Naive B cell (primary cell): ENCODE data around the gene CDH5. TPM values are rescaled to one million over a fixed set of nuclear protein-coding genes. Genes with fewer than 3 reads are reported as not detected.
A peak's percentile ranks its signal among the peaks of the same experiment; 100 is the strongest.

Source experiments
- ATAC-seq, 2 donors: fragments of 150-1000 bp; cut with Tn5 transposase; 2 replicates each; pipeline ENCODE4 v1.10.0; 2021; ENCODE audit warnings: low read depth in 2 of 2, mild to moderate bottlenecking in 2 of 2, moderate library complexity in 2 of 2
- DNase-seq: peaks from one replicate; pipeline ENCODE4 v3.0.0; 2022
- H3K27ac Mint-ChIP-seq, 6 donors: one replicate each; pipeline ENCODE4 v1.8.0; 2020 to 2022; ENCODE audit warnings: mild to moderate bottlenecking in 6 of 6, mixed read lengths in 6 of 6, moderate library complexity in 5 of 6, inconsistent platforms in 2 of 6
- H3K27me3 Mint-ChIP-seq, 3 donors: one replicate each; pipeline ENCODE4 v1.8.0; 2021 to 2022; ENCODE audit warnings: mixed read lengths in 3 of 3, mild to moderate bottlenecking in 1 of 3
- H3K36me3 Mint-ChIP-seq, 2 donors: one replicate each; pipeline ENCODE4 v1.8.0; 2020 to 2022; ENCODE audit warnings: mixed read lengths in 2 of 2, inconsistent platforms in 1 of 2, mild to moderate bottlenecking in 1 of 2
- H3K4me1 Mint-ChIP-seq, 3 donors: one replicate each; pipeline ENCODE4 v1.8.0; 2020 to 2022; ENCODE audit warnings: mixed read lengths in 3 of 3, inconsistent platforms in 1 of 3, mild to moderate bottlenecking in 1 of 3, moderate library complexity in 1 of 3
- H3K4me3 Mint-ChIP-seq, 8 donors: one replicate each; pipeline ENCODE4 v1.8.0; 2020 to 2022; ENCODE audit warnings: mild to moderate bottlenecking in 8 of 8, mixed read lengths in 8 of 8, moderate library complexity in 8 of 8, inconsistent platforms in 2 of 8
- H3K9me3 Mint-ChIP-seq, 7 donors: one replicate each; pipeline ENCODE4 v1.8.0; 2020 to 2022; ENCODE audit warnings: mixed read lengths in 7 of 7, mild to moderate bottlenecking in 5 of 7, inconsistent platforms in 2 of 7, moderate library complexity in 1 of 7
- polyA plus RNA-seq, 6 donors: library from polyadenylated mRNA; unstranded; fragments of 300-500 nt; fragmentation: Illumina TruSeq; gene quantifications; one replicate each; pipeline ENCODE4 v1.2.3, GENCODE V29; 2021; ENCODE audit warnings: low read depth in 6 of 6

The CDH5 gene
- polyA plus RNA-seq, 6 donors from 2014 or later: not detected

DNA sequence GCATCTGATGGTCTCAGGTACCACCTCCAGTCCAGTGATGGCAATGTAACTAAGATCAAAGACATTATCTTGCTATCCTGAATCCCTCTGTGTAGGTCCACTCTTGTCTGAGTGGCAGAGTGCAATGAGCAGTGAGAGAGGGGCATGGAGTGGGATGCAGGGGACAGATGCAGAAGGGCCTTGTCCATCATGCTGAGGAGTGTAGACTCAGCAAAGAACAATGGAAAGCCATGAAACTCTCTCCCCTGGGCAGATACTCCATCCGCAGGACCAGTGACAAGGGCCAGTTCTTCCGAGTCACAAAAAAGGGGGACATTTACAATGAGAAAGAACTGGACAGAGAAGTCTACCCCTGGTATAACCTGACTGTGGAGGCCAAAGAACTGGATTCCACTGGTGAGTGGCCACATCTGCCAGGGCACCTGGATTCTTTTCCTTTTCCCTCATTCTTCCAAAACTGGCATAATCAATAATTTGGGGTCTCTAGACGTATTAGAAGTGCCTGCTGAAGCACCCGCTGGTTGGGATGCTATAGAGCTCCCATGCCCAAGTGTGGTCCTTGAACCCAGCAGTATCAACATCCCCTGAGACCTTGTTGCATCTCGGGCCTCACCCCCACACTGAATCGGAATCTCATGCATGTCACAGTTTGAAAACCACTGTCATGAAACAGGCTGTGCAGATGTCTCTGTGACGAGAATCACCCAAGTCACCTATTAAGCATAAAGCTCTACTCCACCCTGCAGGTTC lies 29.5 kb downstream of the CDH5 start:
- no peak for ATAC-seq
- DNase-seq: no peak
- Mint-ChIP-seq H3K4me3 (no peak overlapping the region), H3K27me3 (peaks cover 5 to 31% (median 27%) of the 10 kb centered on the region in 3 donors), H3K36me3 (no peaks in the 10 kb centered on the region), H3K4me1 (no peaks in the 10 kb centered on the region), H3K27ac (peak overlapping the region in 2 of 6 donors; percentile 34 to 52), H3K9me3 (no peaks in the 10 kb centered on the region)

- no peak overlapping the region for H3K27ac Mint-ChIP-seq
- DNase-seq: no peak
- H3K4me1 Mint-ChIP-seq: no peaks in the 10 kb centered on the region
- H3K4me3 Mint-ChIP-seq: no peak overlapping the region
- ATAC-seq: no peak
- peaks cover 8 to 37% (median 27%) of the 10 kb centered on the region in 3 donors for H3K27me3 Mint-ChIP-seq
- H3K36me3 Mint-ChIP-seq: no peaks in the 10 kb centered on the region
- H3K9me3 Mint-ChIP-seq: no peaks in the 10 kb centered on the region
Observed at GRCh38 chr16:66397736-66398433, 31.4 kb downstream of the CDH5 start.

- H3K36me3 Mint-ChIP-seq: no peaks in the 10 kb centered on the region
- H3K27ac Mint-ChIP-seq: no peak overlapping the region
- H3K27me3 Mint-ChIP-seq: peaks cover 8 to 44% (median 33%) of the 10 kb centered on the region in 3 donors
- no peaks in the 10 kb centered on the region for H3K4me1 Mint-ChIP-seq
- ATAC-seq (no peak), DNase-seq (no peak)
- H3K4me3 Mint-ChIP-seq: no peak overlapping the region
- H3K9me3 Mint-ChIP-seq: no peaks in the 10 kb centered on the region
Observed at GRCh38 chr16:66399031-66399430, 32.5 kb downstream of the CDH5 start.

DNA sequence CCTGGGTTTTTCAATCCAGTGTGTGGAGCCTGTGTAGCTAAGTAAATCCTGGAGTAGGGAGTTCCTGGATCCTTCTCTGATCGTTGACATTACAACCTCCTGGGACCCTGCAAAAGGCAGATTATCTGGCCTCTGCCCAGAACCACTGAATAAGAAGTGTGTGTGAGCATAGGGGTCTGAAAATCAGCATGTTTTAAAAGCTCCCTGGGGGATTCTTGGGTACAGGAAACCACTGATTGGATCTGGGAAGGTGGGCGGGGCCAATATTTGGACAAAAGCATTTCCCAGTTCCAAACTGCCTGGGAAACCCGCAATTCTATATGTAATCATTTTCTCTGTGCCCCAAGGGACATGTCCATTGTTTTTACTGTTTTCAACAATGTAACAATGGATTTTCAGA lies 33.4 kb downstream of the CDH5 start:
- no peak overlapping the region for H3K4me3 Mint-ChIP-seq

DNA sequence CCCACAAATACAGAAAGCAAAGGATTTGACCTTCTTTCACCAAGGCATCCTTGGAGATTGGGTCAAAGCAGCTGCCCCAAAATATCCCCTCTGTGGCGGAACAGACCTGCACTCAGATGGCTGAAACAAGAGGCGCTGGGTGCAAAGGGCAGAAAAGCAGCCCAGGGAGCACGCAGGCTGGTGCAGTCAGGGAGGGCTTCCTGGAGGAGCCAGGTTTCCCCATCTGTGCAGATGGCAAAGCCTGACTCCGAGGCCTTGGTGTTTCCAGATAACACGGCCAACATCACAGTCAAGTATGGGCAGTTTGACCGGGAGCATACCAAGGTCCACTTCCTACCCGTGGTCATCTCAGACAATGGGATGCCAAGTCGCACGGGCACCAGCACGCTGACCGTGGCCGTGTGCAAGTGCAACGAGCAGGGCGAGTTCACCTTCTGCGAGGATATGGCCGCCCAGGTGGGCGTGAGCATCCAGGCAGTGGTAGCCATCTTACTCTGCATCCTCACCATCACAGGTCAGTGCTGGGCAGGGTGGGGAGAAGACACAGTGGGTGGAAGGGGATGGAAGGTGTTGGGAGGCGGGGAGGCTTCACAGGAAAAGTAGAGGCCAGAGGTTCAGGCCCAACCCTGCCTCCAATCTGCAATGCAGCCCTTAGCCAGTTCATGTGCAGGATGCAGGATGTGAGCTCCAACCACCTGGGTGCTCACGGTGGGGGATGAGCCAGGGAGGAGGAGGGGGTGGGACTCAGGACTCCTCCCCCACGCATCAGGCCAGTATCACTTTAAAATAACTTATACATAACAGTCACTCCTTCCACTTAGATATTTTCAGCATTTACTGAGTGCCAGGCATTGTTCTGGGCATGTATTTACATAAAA lies 34.3 kb downstream of the CDH5 start:
- H3K4me1 Mint-ChIP-seq: no peaks in the 10 kb centered on the region
- H3K27ac Mint-ChIP-seq: no peak overlapping the region
- H3K9me3 Mint-ChIP-seq: peaks cover 0 to 7% (median 6%) of the 10 kb centered on the region in 7 donors
- DNase-seq: no peak
- H3K36me3 Mint-ChIP-seq: no peaks in the 10 kb centered on the region
- no peak for ATAC-seq
- H3K4me3 Mint-ChIP-seq: no peak overlapping the region
- H3K27me3 Mint-ChIP-seq: peaks cover 18 to 56% (median 48%) of the 10 kb centered on the region in 3 donors

More for the DNA sequence above, 33.4 kb downstream of the CDH5 start:
- Mint-ChIP-seq H3K4me1 (no peaks in the 10 kb centered on the region), H3K9me3 (peaks cover 0 to 4% (median 2%) of the 10 kb centered on the region in 7 donors), H3K27me3 (peaks cover 10 to 51% (median 40%) of the 10 kb centered on the region in 3 donors), H3K27ac (no peak overlapping the region), H3K36me3 (no peaks in the 10 kb centered on the region)
- DNase-seq: no peak
- ATAC-seq: no peak

GRCh38 chr16:66401610-66402009 lies 35.1 kb downstream of the CDH5 start:
- H3K9me3 Mint-ChIP-seq: peaks cover 0 to 7% (median 6%) of the 10 kb centered on the region in 7 donors
- no peak for DNase-seq
- peaks cover 27 to 58% (median 48%) of the 10 kb centered on the region in 3 donors for H3K27me3 Mint-ChIP-seq

DNA sequence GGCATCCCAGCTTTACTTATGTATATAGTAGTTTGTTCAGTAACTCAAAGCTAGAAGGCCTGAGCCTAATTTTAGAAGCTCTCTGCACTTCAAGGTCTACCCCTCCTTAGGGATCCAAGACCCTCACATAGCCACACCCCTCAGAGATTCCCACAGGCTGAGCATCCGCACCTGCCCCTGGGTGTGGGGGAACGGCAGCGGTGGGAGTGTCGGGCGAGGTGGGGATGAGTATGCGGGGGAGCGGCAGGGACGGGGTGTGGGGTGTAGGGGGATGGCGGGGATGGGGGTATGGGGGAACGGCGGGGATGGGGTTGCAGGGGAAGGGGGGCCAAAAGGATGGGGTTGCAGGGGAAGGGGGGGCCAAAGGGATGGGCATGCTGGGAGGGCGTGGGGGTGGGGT lies 35.7 kb downstream of the CDH5 start:
- H3K27me3 Mint-ChIP-seq: peaks cover 27 to 64% (median 48%) of the 10 kb centered on the region in 3 donors
- H3K27ac Mint-ChIP-seq: no peak overlapping the region
- no peak for ATAC-seq
- H3K4me3 Mint-ChIP-seq: no peak overlapping the region
- H3K9me3 Mint-ChIP-seq: peaks cover 0 to 7% (median 6%) of the 10 kb centered on the region in 7 donors
- no peak for DNase-seq
- H3K36me3 Mint-ChIP-seq: no peaks in the 10 kb centered on the region
- peaks cover 0 to 8% (median 5%) of the 10 kb centered on the region in 3 donors for H3K4me1 Mint-ChIP-seq

More at GRCh38 chr16:66401610-66402009, 35.1 kb downstream of the CDH5 start:
- H3K4me3 Mint-ChIP-seq: no peak overlapping the region
- H3K27ac Mint-ChIP-seq: no peak overlapping the region
- H3K36me3 Mint-ChIP-seq: no peaks in the 10 kb centered on the region
- ATAC-seq: no peak
- peaks cover 0 to 2% (median 0%) of the 10 kb centered on the region in 3 donors for H3K4me1 Mint-ChIP-seq

DNA sequence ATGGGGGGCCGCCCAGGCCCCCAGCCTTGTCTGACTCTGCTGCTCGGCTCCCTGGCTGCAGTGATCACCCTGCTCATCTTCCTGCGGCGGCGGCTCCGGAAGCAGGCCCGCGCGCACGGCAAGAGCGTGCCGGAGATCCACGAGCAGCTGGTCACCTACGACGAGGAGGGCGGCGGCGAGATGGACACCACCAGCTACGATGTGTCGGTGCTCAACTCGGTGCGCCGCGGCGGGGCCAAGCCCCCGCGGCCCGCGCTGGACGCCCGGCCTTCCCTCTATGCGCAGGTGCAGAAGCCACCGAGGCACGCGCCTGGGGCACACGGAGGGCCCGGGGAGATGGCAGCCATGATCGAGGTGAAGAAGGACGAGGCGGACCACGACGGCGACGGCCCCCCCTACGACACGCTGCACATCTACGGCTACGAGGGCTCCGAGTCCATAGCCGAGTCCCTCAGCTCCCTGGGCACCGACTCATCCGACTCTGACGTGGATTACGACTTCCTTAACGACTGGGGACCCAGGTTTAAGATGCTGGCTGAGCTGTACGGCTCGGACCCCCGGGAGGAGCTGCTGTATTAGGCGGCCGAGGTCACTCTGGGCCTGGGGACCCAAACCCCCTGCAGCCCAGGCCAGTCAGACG lies 36.2 kb downstream of the CDH5 start:
- H3K4me1 Mint-ChIP-seq: peaks cover 0 to 8% (median 5%) of the 10 kb centered on the region in 3 donors
- no peak for DNase-seq
- no peak for ATAC-seq
- peaks cover 0 to 7% (median 6%) of the 10 kb centered on the region in 7 donors for H3K9me3 Mint-ChIP-seq
- H3K27me3 Mint-ChIP-seq: peaks cover 27 to 64% (median 45%) of the 10 kb centered on the region in 3 donors
- H3K36me3 Mint-ChIP-seq: no peaks in the 10 kb centered on the region
- no peak overlapping the region for H3K4me3 Mint-ChIP-seq
- peak overlapping the region in 1 of 6 donors; percentile 54 for H3K27ac Mint-ChIP-seq

GRCh38 chr16:66403531-66404145 lies 37.1 kb downstream of the CDH5 start:
- DNase-seq (no peak), ATAC-seq (no peak)
- Mint-ChIP-seq H3K27me3 (peaks cover 30 to 55% (median 41%) of the 10 kb centered on the region in 3 donors), H3K9me3 (peaks cover 0 to 7% (median 6%) of the 10 kb centered on the region in 7 donors), H3K4me1 (peaks cover 4 to 10% (median 10%) of the 10 kb centered on the region in 3 donors), H3K4me3 (no peak overlapping the region), H3K27ac (no peak overlapping the region), H3K36me3 (no peaks in the 10 kb centered on the region)

DNA sequence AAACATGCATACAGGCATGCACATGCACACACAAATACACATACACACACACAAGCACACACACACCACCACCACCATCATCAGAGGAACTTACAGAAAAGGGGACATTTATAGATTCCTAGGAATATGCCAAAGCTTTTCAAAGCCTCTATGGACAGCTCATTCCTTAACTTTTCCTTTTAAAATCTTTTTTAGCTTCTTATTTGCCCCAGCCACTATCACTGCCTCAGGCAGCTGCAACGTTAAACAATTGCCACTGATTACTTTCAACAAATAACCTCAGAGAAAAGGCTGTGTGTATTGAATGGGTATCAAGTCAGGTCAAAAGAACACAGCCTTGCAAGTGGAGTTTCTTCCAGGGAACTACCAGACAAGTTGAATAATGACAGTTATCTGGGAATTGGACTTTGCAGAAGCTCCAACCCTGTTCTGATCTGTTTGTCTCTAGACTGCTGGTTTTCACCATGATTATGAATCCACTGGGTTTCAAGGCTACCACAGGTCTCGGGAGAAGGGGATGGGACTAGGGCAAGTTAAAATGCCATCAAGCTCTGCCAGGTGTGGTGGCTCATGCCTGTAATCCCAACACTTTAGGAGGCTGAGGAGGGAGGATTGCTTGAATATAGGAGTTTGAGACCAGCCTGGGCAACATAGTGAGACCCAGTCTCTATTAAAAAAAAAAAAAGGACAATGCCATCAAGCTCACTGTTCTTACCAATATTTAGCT lies 38.7 kb downstream of the CDH5 start:
- H3K36me3 Mint-ChIP-seq: no peaks in the 10 kb centered on the region
- H3K9me3 Mint-ChIP-seq: peaks cover 0 to 7% (median 6%) of the 10 kb centered on the region in 7 donors
- H3K4me3 Mint-ChIP-seq: no peak overlapping the region
- H3K4me1 Mint-ChIP-seq: peaks cover 4 to 13% (median 10%) of the 10 kb centered on the region in 3 donors
- H3K27me3 Mint-ChIP-seq: peaks cover 29 to 55% (median 49%) of the 10 kb centered on the region in 3 donors
- ATAC-seq (no peak), DNase-seq (no peak)
- no peak overlapping the region for H3K27ac Mint-ChIP-seq

DNA sequence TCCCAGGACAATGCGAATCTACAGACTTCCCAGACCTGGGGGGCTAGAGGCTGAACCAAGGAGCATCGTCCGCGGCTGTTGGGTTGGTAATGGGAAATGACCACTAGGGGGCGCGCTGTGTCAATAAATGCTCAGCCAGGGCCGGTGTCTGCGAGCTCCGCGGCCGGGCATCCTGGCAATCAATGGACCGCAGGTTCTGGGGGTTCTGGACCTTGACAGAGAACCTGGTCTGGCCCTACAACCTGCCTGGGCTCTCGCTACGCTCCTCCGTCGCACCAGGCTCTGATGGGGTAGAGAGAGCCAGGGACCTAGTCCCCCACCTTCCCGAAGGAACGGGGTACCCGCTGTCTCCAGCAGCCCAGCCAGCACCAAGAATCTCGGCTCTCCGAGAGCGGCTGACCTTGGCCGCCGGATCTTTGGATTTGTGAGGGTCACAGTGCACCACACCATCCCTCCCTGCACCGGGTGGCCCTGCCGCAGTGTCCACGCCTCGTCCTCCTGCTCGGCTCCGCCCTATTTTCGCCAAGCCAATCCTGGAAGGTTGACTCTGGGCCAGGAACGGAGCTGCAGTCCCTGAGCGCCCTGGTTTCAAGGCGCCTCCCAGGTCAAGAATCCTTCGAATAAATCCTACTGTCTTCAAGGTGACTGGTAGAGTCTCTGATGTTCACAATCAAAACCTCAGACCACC lies 40.2 kb downstream of the CDH5 start:
- H3K4me3 Mint-ChIP-seq: peak overlapping the region; percentile 67 to 85 (median 81)
- H3K27ac Mint-ChIP-seq: peak overlapping the region in 2 of 6 donors; percentile 15 to 88
- peak; percentile 79 for DNase-seq
- peaks cover 0 to 7% (median 6%) of the 10 kb centered on the region in 7 donors for H3K9me3 Mint-ChIP-seq
- no peaks in the 10 kb centered on the region for H3K36me3 Mint-ChIP-seq
- peak; percentile 91 to 92 for ATAC-seq
- H3K27me3 Mint-ChIP-seq: peaks cover 22 to 50% (median 48%) of the 10 kb centered on the region in 3 donors
- peaks cover 4 to 13% (median 10%) of the 10 kb centered on the region in 3 donors for H3K4me1 Mint-ChIP-seq
